ENCODE results near the gene MED7.

MED7 gene

DNA sequence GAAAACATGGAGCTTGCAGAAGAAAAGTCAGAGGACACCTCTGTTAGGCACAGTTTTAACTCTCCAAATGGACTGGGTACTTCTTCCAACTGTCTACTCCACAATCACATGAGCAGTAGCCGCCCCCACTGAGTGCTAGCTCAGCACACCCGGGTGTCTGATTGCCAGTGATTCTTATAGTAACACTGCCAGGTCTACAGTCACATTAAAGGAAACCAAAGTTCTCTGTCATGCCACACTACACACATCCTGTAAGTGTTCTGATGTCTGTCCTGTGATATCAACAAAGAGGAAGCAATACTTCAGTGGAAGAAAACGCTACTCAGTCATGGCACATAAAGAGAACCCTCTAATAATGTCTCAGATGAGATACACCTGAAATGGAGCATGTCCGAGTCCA lies 33.7 kb downstream of the MED7 start, which contains the start of gene HAVCR2:
HAVCR2 (minus strand) TSS at position 69 of the 400 bp plus-strand sequence; CDS start at position 8, 61 bp downstream.
- in situ Hi-C loops (cut with MboI; ENCODE audit: low sequenced_read_pairs): no loop called here

GRCh38 chr5:157107508-157107907 lies 35.2 kb downstream of the MED7 start:
- in situ Hi-C loops (cut with MboI; ENCODE audit: low sequenced_read_pairs): no loop called here

DNA sequence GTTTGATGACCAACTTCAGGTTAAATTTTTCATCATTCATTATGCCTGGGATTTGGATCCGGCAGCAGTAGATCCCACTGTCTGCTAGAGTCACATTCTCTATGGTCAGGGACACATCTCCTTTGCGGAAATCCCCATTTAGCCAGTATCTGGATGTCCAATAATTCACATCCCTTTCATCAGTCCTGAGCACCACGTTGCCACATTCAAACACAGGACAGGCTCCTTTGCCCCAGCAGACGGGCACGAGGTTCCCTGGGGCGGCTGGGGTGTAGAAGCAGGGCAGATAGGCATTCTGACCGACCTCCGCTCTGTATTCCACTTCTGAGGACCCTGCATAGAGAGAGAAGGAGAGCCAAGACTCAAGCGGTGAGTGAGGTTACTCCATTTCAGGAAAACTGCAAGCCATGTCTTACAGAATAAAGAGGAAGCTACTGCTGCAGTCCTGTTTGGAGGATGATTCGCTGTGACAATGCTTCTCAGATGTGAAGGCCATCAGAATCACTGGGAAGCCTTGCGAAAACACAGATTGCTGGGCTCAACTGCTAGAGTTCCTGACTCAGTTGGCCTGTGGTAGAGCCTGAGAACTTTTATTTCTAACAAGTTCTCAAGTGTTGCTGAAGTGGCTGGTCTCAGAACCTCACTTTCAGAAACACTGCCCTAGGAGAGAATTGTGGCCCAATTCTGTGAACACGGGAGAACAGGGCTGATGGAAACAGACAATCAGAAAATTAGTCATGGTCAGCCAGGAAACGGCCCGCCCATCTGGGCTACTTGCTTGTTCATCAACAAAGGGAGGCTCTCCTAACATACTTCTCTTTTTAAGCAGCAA lies 35.8 kb downstream of the MED7 start:
- in situ Hi-C loops (cut with MboI; ENCODE audit: low sequenced_read_pairs): no loop called here

GRCh38 chr5:157100140-157100679 lies 42.5 kb downstream of the MED7 start:
- in situ Hi-C loops (cut with MboI; ENCODE audit: low sequenced_read_pairs): no loop called here

DNA sequence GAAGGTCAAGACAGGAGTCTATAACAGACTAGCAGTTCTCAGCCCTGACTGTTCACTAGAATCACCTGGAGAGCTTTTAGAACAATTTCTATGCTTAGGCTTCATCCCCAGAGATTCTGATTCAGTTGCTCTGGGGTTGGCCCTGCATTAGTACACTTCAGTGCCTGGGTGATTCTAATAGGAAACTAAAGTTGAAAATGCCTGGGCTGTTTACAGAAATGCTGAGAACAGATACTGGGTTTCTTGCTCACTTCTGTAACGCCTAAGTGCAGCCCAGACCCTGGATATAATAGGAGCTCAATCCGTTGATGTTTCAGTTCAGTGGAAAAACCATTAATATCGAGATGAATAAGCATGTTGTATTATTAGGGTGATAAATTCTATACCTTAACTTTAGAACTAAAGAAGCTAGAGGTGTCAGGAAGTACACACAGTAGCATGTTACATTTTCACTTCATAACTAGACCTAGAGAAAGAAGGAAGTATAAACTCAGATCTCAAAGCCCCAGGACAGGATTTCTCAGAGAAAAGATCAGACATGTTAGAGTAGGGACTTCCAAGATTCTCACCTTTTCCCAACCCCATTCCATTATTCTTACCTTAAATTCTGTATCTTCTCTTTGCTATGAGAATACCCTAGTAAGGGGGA lies 54.2 kb downstream of the MED7 start:
- in situ Hi-C loops (cut with MboI; ENCODE audit: low sequenced_read_pairs): no loop called here

All from HL-60/S4 treated with retinoic acid at 250 ng/mL for 4 days and 3 days (cell line).